ENCODE measurements around the gene SBF2.

The SBF2 gene

DNA sequence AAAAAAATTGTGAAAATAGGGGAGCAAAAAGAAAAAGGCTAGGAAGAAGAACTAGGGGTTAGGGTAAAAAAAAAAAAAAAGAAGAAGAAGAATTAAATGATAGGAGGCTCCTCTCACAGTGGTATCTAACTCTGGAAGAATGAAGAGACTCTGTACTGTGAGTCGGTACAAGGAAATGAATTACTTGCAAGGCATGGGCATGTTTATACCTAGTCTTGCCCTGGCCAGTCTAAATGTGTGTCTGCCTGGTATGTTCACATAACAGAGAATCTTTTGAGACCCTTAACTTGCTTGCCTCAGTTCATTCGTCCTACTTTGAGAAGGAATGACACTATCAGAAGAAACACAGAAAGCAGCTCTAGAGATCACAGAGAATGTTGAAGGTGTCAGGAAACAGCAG lies 470.6 kb downstream of the SBF2 start:
- no peak for ATAC-seq (ENCODE audit: low read depth)
- no peak overlapping the region for H3K4me3 ChIP-seq (ENCODE audit: severe bottlenecking)
- TF ChIP-seq, protein P1, sequence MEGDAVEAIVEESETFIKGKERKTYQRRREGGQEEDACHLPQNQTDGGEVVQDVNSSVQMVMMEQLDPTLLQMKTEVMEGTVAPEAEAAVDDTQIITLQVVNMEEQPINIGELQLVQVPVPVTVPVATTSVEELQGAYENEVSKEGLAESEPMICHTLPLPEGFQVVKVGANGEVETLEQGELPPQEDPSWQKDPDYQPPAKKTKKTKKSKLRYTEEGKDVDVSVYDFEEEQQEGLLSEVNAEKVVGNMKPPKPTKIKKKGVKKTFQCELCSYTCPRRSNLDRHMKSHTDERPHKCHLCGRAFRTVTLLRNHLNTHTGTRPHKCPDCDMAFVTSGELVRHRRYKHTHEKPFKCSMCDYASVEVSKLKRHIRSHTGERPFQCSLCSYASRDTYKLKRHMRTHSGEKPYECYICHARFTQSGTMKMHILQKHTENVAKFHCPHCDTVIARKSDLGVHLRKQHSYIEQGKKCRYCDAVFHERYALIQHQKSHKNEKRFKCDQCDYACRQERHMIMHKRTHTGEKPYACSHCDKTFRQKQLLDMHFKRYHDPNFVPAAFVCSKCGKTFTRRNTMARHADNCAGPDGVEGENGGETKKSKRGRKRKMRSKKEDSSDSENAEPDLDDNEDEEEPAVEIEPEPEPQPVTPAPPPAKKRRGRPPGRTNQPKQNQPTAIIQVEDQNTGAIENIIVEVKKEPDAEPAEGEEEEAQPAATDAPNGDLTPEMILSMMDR (IDR thresholded peaks at IDR 0.05; ENCODE audit: poor library complexity, severe bottlenecking), result no peak
- H3K27me3 ChIP-seq (ENCODE audit: insufficient read depth, poor library complexity, severe bottlenecking), result no peaks in the 10 kb centered on the region
- no peaks in the 10 kb centered on the region for H3K9me3 ChIP-seq (ENCODE audit: severe bottlenecking)
- DNase-seq (ENCODE audit: low spot score), result no peak
- no peak overlapping the region for H3K27ac ChIP-seq (ENCODE audit: poor library complexity, severe bottlenecking)
- H3K4me1 ChIP-seq (ENCODE audit: insufficient read depth, poor library complexity, severe bottlenecking), result peaks cover 11% of the 10 kb centered on the region
- H3K36me3 ChIP-seq (ENCODE audit: low read depth), result no peaks in the 10 kb centered on the region; the same call in 1 of the 2 replicates

DNA sequence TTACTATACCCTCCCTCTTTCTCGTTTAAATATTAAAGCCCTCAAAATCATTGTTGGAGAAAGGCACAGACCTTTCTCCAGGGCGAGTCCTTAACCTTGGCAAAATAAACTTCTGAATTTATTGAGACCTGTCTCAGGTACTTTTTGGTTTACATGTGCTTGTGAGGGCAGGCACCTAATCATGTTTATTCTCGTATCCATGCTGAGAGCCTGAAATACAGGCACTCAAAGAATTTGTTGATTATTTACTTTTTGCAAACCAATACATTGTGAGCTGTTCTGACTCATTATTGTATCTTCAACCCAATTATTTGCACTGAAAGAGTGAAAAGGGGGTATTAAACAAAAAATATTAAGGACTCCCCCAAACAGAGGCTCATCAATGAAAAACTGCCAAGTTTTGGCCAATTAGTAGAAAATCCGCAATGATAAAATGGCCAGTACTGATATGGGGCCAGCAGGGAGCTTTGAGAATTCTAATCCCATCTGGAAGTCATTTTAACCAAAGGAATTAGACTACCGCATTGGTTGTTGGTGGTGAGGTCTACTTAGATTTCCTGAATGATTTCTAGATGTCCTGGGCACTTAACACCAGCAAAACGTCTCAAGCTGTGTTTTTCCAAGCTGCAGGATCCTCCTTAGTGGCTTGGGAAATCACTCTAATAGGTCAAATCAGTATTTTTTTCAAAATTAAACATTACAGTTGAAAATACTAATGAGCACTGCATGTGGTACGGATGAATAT lies 472.8 kb downstream of the SBF2 start:
- TF ChIP-seq, protein P1 (IDR thresholded peaks at IDR 0.05; ENCODE audit: poor library complexity, severe bottlenecking), result no peak
- H3K36me3 ChIP-seq (ENCODE audit: low read depth), result no peaks in the 10 kb centered on the region; the same call in none of the 2 replicates
- no peaks in the 10 kb centered on the region for H3K9me3 ChIP-seq (ENCODE audit: severe bottlenecking)
- ATAC-seq (ENCODE audit: low read depth) (no peak), DNase-seq (ENCODE audit: low spot score) (no peak)
- H3K4me3 ChIP-seq (ENCODE audit: severe bottlenecking), result no peak overlapping the region
- peaks cover 13% of the 10 kb centered on the region for H3K4me1 ChIP-seq (ENCODE audit: insufficient read depth, poor library complexity, severe bottlenecking)
- H3K27me3 ChIP-seq (ENCODE audit: insufficient read depth, poor library complexity, severe bottlenecking), result no peaks in the 10 kb centered on the region
- no peak overlapping the region for H3K27ac ChIP-seq (ENCODE audit: poor library complexity, severe bottlenecking)

DNA sequence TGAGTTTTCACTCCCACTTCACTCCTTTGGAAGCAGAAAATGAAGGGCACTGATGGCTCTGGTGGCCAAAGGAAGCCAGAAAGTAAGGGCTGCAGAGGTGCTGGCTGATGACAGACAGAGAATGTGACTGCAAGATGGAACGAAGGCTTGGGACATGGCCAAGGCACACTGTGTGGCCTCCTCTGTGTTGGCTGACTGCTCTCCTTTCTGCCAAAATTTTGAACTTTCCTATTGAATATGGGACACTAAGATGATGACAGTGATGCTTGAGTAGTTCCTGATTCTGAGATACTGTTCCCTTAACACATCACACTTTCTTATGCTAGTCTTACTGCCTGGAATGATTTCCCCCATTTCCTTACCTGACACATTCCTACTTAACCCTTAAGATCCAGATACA lies 473.8 kb downstream of the SBF2 start:
- ATAC-seq (ENCODE audit: low read depth) (no peak), DNase-seq (ENCODE audit: low spot score) (no peak)
- Histone ChIP-seq H3K27ac (ENCODE audit: poor library complexity, severe bottlenecking) (no peak overlapping the region), H3K4me1 (ENCODE audit: insufficient read depth, poor library complexity, severe bottlenecking) (peaks cover 20% of the 10 kb centered on the region), H3K36me3 (ENCODE audit: low read depth) (no peaks in the 10 kb centered on the region; the same call in none of the 2 replicates), H3K9me3 (ENCODE audit: severe bottlenecking) (no peaks in the 10 kb centered on the region), H3K27me3 (ENCODE audit: insufficient read depth, poor library complexity, severe bottlenecking) (no peaks in the 10 kb centered on the region), H3K4me3 (ENCODE audit: severe bottlenecking) (no peak overlapping the region)
- TF ChIP-seq, protein P1 (IDR thresholded peaks at IDR 0.05; ENCODE audit: poor library complexity, severe bottlenecking), result no peak

DNA sequence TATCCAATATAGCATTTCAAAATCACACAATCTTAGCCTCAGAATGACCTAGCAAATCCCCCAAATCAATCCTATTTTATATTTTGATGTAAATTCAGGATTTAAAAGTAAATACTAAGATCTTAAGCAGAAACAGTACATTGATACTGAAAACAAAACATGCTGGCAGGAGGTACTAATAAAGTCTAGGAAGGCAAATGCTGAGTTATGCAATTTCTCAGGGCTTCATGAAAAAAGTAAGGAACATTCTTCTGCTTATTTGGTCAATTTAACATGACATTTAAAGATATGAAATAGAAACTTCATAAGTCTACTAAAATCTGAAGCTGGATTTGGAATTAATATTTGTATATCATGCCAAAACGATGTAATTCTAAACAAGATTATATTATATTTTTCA lies 476.8 kb downstream of the SBF2 start:
- no peaks in the 10 kb centered on the region for H3K27me3 ChIP-seq (ENCODE audit: insufficient read depth, poor library complexity, severe bottlenecking)
- DNase-seq (ENCODE audit: low spot score) (no peak), ATAC-seq (ENCODE audit: low read depth) (no peak)
- no peak overlapping the region for H3K4me3 ChIP-seq (ENCODE audit: severe bottlenecking)
- TF ChIP-seq, protein P1 (IDR thresholded peaks at IDR 0.05; ENCODE audit: poor library complexity, severe bottlenecking), result no peak
- H3K4me1 ChIP-seq (ENCODE audit: insufficient read depth, poor library complexity, severe bottlenecking), result peaks cover 20% of the 10 kb centered on the region
- peaks cover 3% of the 10 kb centered on the region for H3K36me3 ChIP-seq (ENCODE audit: low read depth)
- H3K27ac ChIP-seq (ENCODE audit: poor library complexity, severe bottlenecking), result no peak overlapping the region
- H3K9me3 ChIP-seq (ENCODE audit: severe bottlenecking), result no peaks in the 10 kb centered on the region

DNA sequence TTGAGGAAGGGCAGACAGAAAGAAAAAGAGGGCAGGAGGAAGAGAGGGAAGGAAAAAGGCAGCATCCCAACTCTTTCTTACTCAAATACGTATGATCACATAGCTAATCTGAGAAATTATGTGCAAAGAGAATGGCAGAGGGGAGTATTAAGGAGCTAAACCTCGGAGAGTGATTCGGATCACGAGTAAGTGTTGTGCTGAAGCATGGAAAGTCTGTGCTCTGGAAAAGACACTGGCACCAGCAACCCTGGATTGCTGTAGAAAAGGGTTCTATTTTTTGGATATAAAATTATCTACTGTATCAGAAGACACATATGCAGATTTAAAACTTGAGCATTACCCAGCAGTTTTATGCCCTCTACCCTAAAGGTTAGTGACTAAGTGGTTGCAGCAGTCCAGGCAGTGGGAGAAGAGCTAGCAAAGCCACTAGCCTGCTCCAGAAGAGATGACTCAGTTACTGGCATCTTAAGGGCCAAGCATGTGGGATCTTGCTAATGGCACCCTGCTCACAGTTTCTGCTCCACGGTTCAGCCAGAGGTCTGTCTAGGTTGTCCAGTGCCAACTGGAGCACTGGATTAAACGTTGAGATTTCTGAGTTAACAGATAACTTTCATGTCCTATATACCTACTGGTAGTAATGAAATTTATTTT lies 478.4 kb downstream of the SBF2 start:
- Histone ChIP-seq H3K36me3 (ENCODE audit: low read depth) (peaks cover 9% of the 10 kb centered on the region), H3K4me3 (ENCODE audit: severe bottlenecking) (no peak overlapping the region), H3K27me3 (ENCODE audit: insufficient read depth, poor library complexity, severe bottlenecking) (no peaks in the 10 kb centered on the region), H3K4me1 (ENCODE audit: insufficient read depth, poor library complexity, severe bottlenecking) (peaks cover 11% of the 10 kb centered on the region), H3K27ac (ENCODE audit: poor library complexity, severe bottlenecking) (peak overlapping the region; percentile 18), H3K9me3 (ENCODE audit: severe bottlenecking) (no peaks in the 10 kb centered on the region)
- TF ChIP-seq, protein P1 (IDR thresholded peaks at IDR 0.05; ENCODE audit: poor library complexity, severe bottlenecking), result no peak
- DNase-seq (ENCODE audit: low spot score), result no peak
- peak; percentile 92 for ATAC-seq (ENCODE audit: low read depth)
